ENCODE data around the gene PGBD5. TPM values are rescaled to one million over a fixed set of nuclear protein-coding genes. Genes with fewer than 3 reads are reported as not detected.

PGBD5 gene
- total and polyA plus RNA-seq, 2 experiments from 2014 or later: 0.40 to 1.2 TPM

DNA sequence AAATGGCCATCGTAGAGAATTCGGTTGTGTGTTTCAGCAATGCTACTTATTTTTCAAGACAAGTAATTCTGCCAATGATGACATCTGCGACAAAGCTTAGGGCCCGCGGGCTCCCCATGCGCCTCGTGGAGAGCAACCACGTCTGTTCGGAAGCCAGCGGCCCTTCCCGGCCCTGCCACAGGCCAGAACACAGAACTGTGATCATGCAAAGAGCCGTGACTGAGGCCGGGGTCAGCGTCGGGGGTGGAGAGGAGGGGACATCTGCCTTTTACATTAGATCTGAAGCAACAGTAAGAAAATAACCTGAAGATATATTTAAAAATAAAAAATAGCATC lies 103.7 kb downstream of the PGBD5 start:
- no peaks in the 10 kb centered on the region for H3K9me3 ChIP-seq (ENCODE audit: low read depth)
- H3K4me1 ChIP-seq (ENCODE audit: low read depth): peaks cover 3% of the 10 kb centered on the region
- TF ChIP-seq, protein P1, sequence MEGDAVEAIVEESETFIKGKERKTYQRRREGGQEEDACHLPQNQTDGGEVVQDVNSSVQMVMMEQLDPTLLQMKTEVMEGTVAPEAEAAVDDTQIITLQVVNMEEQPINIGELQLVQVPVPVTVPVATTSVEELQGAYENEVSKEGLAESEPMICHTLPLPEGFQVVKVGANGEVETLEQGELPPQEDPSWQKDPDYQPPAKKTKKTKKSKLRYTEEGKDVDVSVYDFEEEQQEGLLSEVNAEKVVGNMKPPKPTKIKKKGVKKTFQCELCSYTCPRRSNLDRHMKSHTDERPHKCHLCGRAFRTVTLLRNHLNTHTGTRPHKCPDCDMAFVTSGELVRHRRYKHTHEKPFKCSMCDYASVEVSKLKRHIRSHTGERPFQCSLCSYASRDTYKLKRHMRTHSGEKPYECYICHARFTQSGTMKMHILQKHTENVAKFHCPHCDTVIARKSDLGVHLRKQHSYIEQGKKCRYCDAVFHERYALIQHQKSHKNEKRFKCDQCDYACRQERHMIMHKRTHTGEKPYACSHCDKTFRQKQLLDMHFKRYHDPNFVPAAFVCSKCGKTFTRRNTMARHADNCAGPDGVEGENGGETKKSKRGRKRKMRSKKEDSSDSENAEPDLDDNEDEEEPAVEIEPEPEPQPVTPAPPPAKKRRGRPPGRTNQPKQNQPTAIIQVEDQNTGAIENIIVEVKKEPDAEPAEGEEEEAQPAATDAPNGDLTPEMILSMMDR (IDR thresholded peaks at IDR 0.05; ENCODE audit: low read depth, low read length): no peak
- no peaks in the 10 kb centered on the region for H3K36me3 ChIP-seq
- no peak overlapping the region for H3K27ac ChIP-seq
- DNase-seq (ENCODE audit: low read depth in 1 of 2, low spot score in 1 of 2): no peak
- no peak overlapping the region for H3K4me3 ChIP-seq
- H3K27me3 ChIP-seq: no peaks in the 10 kb centered on the region

- Histone ChIP-seq H3K27me3 (no peaks in the 10 kb centered on the region), H3K36me3 (no peaks in the 10 kb centered on the region), H3K9me3 (ENCODE audit: low read depth) (no peaks in the 10 kb centered on the region), H3K4me3 (no peak overlapping the region), H3K27ac (no peak overlapping the region), H3K4me1 (ENCODE audit: low read depth) (peaks cover 3% of the 10 kb centered on the region)
- DNase-seq (ENCODE audit: low read depth in 1 of 2, low spot score in 1 of 2): no peak
- TF ChIP-seq, protein P1 (IDR thresholded peaks at IDR 0.05; ENCODE audit: low read depth, low read length): no peak
Observed at GRCh38 chr1:230321741-230322420, 104.3 kb downstream of the PGBD5 start.

GRCh38 chr1:230321341-230321740 lies 104.8 kb downstream of the PGBD5 start:
- TF ChIP-seq, protein P1 (IDR thresholded peaks at IDR 0.05; ENCODE audit: low read depth, low read length): no peak
- peaks cover 3% of the 10 kb centered on the region for H3K4me1 ChIP-seq (ENCODE audit: low read depth)
- no peak overlapping the region for H3K27ac ChIP-seq

DNA sequence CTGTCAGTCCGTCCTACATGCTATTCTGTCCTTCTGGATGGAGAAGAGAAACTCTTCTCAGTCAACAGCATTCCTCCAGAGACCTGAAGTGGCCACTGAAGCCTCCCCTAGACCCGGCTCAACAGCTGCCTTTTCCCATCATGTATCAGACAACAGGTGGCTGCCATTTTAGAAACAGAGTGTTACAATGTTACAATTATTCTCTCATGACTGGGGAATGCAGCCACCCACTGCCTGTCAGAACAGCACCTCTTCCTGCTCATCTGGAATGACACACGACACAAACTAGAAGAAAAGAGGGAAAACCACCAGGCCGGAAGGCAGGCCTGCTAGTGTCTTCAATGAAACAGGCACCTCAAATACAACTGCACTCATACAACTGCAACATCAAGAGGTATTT lies 105.3 kb downstream of the PGBD5 start:
- no peak for DNase-seq (ENCODE audit: low read depth in 1 of 2, low spot score in 1 of 2)
- H3K4me3 ChIP-seq: no peak overlapping the region
- TF ChIP-seq, protein P1 (IDR thresholded peaks at IDR 0.05; ENCODE audit: low read depth, low read length): no peak
- no peaks in the 10 kb centered on the region for H3K9me3 ChIP-seq (ENCODE audit: low read depth)
- no peaks in the 10 kb centered on the region for H3K27me3 ChIP-seq
- H3K36me3 ChIP-seq: no peaks in the 10 kb centered on the region
- peaks cover 3% of the 10 kb centered on the region for H3K4me1 ChIP-seq (ENCODE audit: low read depth)
- no peak overlapping the region for H3K27ac ChIP-seq

More at GRCh38 chr1:230321341-230321740, 104.8 kb downstream of the PGBD5 start:
- H3K36me3 ChIP-seq: no peaks in the 10 kb centered on the region
- no peaks in the 10 kb centered on the region for H3K9me3 ChIP-seq (ENCODE audit: low read depth)
- no peak for DNase-seq (ENCODE audit: low read depth in 1 of 2, low spot score in 1 of 2)
- no peaks in the 10 kb centered on the region for H3K27me3 ChIP-seq
- no peak overlapping the region for H3K4me3 ChIP-seq

DNA sequence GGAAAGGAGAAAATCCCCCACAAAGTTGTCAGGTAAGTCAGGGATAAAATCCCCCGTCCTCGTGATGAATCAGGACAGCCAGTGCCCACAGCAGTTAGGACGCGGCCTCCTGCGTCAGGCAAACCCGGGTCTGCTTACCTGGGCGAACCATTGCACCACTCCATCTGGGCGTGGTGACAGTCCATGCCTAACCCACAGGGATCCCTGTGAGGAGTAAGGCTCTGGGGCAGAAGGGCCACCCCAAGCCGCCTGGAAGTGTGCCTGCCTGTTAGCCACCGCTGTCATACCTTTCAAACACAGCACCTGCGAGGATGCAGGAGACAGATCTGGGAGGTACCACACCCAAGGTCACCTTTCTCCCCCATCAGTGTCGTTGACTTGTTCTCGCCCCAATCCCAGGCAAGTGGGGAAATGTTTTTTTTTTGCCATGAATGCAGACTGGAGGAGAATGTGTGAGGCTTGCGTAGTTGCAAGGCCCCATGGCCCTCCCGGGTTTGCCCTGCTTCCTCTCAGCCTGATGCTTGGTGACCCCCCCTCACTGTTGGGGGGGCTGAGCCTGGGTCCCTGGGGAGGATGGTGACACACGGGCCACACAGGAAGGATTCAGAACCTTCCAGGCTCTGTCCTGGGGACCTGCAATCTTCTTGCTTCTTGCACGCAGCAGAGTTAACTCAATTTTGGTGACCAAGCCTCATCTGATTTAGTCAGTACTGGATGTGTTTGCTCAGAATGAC lies 107.0 kb downstream of the PGBD5 start:
- no peak overlapping the region for H3K4me3 ChIP-seq

More for the DNA sequence above, 107.0 kb downstream of the PGBD5 start:
- Histone ChIP-seq H3K4me1 (ENCODE audit: low read depth) (peaks cover 3% of the 10 kb centered on the region), H3K27me3 (no peaks in the 10 kb centered on the region), H3K9me3 (ENCODE audit: low read depth) (no peaks in the 10 kb centered on the region), H3K27ac (no peak overlapping the region), H3K36me3 (no peaks in the 10 kb centered on the region)
- TF ChIP-seq, protein P1 (IDR thresholded peaks at IDR 0.05; ENCODE audit: low read depth, low read length): no peak
- DNase-seq (ENCODE audit: low read depth in 1 of 2, low spot score in 1 of 2): no peak
